Activated CD4-positive, CD25-positive, alpha-beta regulatory T cell treated with anti-CD3 and anti-CD28 coated beads, Interleukin-2, amount 50 U/mL, for 24 hours (primary cell): ENCODE measurements around the gene ACTL8.

Source experiments
- ATAC-seq, 2 donors: fragments of 150-1000 bp; cut with Tn5 transposase; one replicate each; pipeline ENCODE4 v1.10.0; 2021; ENCODE audit warnings: mild to moderate bottlenecking in 1 of 2, moderate library complexity in 1 of 2

The ACTL8 gene

DNA sequence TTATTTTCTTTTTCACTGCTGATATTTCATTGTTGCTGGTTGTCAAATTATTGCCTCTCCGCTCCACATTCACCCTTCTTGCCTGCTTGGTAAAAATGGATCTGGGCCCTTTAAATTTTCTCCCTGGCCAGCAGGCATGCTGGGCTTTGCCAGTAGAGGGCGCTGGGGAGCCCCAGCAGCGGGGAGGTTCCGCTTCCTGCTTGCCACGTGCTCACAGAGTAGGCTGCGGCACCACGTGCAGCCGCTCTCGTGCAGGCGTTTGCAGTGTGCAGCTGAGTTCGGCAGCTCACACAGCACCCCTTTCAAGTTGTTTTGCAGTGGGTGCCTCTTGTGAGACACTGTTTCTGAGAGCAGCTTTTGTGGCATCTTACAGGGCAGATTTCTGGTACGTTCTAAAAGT, at the start of gene ACTL8:
Gene ACTL8 (plus strand): TSS at position 214 of the 400 bp plus-strand sequence. CDS start 67,676 bp downstream, outside the sequence.
- ATAC-seq: no peak

DNA sequence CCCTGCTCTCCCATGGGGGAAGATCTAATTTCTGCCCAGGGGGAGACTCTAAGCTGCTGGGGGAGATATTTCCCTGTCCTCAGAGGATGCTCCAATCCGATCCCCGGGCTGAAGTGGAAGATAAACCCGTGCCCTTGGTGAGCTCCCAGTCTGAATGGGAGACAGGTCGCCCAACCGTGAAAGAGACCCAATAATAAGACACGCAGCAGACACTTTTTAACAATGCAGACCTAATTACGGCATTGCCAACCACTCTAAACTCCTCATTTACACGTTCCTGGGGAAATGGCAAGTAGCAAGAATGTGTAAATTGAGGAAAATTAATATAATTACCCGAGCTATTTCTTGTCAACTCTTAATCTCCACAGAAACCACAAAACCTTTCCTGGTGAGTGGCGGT, 48.7 kb upstream of the ACTL8 start:
- ATAC-seq: no peak

GRCh38 chr1:17709981-17710380, 45.2 kb upstream of the ACTL8 start:
- ATAC-seq: no peak

DNA sequence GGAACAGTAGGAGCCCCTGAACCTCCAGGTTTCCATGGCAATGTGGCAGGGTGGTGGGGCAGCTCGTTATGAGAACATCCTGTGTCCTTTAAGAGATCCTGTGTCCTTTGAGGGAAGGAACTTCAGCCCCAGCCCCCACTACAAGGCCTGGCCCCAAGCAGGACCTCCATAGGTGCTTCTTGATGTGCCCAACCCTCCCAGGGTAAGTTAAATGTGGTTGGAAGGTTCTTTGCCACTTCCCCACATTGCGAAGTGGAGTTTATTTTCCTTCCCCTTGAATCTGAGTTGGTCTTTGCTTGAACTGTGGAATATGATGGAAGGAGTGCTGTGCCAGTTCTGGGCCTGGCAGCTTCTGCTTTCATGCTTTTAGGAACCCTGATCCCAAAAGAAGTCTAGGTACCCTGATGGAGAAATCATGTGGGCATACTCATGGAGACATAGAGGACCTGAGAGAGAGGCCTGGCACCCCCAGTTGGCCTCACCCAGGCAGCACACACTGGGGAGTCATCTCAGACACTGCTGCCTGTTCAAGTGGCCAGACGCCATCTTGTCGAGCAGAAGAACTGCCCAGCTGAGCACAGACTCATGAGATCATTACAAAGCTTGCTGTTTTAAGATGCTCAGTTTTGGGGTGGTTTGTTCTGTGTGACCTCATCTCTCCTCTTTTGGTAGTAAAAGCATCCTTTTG, 44.1 kb upstream of the ACTL8 start:
- no peak for ATAC-seq

DNA sequence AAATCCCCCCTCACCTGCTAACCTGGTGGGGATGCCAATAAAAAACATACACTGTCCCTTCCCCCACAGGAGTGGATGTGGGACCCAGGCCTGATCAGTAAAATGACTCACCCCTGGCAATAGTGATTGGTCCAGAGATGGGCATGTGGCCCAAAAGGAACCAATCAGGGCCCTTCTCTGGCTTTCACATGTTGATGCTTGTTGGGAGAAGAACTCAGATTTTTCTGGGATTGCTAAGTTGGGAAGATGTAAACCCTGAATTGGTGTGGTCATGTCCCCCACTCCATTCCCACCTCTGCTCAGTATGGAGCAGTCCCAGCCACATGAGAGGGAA, 43.6 kb upstream of the ACTL8 start:
- no peak for ATAC-seq

DNA sequence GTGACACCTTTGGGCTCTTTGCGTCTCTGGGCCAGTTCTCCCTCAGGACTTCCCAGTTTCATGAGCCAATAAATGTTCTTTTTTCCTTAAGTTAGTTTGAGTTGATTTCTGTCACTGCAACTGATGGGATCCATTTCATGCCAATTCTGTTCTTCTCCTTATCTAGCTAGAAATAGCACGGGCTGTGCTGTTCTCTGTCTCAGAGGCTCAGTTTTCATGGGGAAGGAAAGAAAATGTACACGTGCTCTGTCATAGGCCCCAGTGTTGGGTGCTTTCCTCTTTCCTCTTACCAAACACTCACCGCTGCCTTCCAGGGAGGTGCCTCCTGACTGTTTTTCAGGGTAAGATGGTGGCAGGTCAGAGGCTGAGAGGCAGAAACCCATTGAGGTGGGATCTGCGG, 43.2 kb upstream of the ACTL8 start:
- no peak for ATAC-seq

DNA sequence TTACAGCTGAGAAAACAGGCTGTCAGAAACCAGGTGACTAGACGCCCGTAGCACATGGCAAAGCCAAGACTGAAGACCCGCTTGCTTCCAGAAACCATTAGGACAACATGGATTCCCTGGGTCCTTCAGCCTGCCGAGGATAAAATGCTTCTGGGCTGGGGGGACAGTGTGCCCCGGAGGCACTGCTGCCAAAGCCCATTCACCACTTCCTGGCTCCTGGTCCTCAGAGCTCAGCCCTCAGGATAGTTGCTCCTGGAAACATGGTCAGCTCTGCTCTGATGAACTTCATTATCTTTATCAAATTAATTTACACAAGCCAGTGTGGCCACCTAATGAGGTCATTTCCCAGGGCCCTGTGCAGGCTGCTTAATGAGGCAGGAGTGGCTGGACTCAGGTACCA, 41.1 kb upstream of the ACTL8 start:
- no peak for ATAC-seq

- no peak for ATAC-seq
Measured at GRCh38 chr1:17717594-17718535, 37.3 kb upstream of the ACTL8 start.

DNA sequence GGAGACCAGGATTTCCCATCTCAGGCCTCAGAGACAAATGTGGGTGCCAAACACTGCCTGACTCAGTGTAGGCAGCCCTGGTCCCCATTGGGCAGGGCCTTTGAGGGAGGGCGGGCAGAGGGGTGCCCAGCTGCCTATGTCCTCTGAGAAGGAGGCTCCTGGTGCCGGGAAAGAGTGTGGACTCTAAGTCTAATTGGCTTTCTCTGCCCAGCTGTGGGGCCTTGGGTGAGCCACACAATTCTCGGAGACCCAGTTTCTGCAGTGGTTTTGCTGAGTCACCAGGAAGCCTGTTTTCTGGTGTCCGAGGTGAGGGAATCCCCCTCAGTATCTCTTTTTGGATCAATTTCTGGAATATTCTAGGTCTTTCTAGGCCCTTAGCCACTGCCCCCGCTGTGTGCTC, 35.3 kb upstream of the ACTL8 start:
- no peak for ATAC-seq

GRCh38 chr1:17721444-17721843, 33.7 kb upstream of the ACTL8 start:
- ATAC-seq: no peak

DNA sequence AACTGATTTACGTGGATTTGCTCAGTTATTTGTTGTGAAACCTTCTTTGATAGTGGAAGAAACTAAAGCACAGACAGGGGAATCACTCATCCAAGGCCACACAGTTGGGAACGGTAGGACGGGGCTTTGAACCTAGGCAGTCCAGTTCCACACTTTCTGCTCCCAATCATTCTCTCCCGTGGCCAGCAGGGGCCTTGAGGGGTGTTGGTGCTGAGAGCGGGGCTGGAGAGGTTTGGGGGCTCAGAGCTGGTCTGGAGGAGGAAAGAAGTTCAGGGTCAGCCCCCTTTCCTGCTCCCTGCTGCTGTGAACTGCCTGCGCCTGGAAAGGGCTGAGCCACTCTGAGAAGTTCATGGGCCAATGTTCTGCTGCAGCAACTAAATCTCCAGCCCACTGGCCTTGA, 31.4 kb upstream of the ACTL8 start:
- no peak for ATAC-seq

DNA sequence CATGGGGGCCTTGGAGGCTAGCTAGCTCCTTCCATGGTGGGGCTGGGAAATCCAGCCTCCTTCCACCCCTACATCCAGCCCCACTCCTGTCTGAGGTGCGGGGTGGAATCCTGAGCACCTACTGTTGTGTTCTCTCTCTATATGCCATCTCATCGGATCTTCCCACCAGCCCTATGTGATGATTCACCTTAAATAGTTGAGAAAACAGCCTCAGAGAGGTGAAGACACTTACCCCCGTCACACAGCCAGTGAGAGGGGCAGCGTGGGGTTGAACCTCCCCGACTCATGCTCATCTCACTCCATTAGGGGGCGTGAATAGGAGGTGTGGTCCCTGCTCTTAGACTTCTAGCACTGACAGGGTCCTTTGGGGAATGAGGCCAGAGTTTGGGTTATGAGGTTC, 31.0 kb upstream of the ACTL8 start:
- ATAC-seq: no peak

- no peak for ATAC-seq
Measured at GRCh38 chr1:17725084-17725719, 29.9 kb upstream of the ACTL8 start.

GRCh38 chr1:17725811-17726582, 29.1 kb upstream of the ACTL8 start:
- no peak for ATAC-seq

DNA sequence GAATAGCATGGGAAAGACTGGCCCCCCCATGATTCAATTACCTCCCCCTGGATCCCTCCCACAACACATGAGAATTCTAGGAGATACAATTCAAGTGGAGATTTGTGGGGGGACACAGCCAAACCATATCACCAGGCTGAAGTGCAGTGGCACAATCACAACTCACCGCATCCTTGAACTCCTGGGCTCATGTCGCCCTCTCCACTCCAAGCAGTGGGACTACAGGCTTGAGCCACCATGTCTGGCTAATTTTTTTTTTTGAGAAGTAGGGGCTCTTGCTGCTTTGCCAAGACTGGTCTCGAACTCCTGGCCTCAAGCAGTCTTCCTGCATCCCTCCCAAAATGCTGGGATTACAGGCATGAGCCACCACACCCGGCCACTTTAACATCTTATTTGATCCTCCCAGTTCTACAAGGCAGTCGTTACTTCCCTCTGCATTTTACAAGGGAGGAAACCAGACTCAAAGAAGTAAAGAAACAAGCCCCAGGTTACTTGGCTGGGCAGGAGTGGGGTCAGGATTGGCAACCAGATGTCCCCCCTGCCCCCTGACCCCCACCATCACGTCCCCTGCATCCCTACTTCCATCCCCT, 26.9 kb upstream of the ACTL8 start:
- no peak for ATAC-seq

DNA sequence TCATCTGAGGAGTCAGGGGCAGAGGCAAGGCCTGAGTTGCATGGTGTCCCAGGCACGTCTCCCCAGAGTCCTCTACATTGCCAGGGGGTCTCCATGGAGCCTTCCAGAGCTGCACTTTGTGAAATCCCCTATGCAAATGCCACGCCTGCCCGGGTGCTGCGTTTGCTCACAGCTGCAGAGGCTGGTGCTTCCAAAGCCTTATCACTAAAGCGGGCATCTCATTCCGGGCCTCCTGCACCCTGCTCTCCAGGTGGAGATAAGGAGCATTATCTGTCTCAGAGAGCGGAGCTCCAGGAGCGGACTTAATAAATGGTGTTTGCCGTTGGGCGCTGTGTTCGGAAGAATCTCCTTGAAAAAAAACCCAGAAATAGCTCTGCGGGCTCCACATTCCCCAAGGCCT, 25.9 kb upstream of the ACTL8 start:
- no peak for ATAC-seq

DNA sequence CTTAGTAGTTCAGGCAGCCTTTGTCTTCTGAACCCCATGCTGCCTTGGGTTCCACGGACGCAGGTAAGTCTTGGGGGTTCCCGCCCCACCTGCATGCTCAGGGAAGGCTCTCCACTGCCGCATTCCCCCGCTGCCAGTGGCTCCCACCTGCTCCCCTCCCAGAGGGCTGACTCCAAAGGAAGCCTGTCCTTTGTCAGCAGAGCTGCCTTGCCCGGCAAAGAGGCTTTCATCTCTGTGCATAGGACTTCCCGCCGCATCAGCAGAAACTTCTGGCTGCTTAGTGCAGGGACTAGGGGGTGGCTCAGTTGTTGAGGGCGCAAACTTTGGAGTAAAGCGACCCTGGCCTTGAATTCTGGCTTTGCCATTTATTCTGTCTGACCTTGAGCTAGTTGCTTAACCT, 25.2 kb upstream of the ACTL8 start:
- ATAC-seq: no peak

DNA sequence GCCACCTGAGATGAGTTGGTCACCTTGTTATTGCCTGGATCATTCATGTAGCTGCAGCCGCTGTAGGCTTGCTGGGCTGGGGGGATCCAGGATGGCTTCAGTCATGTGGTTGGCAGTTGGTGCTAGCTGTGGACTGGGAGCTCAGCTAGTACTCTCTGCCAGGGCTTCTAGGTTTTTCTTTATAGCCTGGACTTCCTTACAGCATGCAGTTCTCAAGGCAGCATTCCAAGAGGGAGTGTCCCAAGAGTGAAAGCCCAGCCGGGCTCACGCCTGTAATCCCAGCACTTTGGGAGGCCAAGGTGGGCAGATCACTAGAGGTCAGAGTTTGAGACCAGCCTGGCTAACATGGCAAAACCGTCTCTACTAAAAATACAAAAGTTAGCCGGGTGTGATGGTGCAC, 23.7 kb upstream of the ACTL8 start:
- ATAC-seq: no peak

GRCh38 chr1:17732475-17732874, 22.7 kb upstream of the ACTL8 start:
- no peak for ATAC-seq

DNA sequence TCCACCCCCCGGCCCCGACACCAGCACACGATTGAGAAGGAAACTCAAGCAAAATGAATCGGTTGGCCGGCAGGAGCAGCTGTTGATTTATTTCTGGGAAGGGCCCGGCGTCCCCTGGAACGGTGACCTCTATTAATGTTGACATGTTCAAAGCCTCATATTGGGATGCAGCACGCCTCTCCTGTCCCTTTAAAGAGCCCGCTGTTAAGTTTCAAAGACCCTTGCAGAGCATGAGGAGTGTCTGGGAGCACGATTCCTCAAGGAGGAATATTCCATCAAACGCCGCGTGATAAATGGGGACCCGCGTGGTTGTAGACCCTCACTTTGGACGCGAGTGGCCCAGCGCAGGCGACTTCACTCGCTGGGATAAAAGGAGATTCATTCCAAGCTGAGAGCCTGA, 21.5 kb upstream of the ACTL8 start:
- ATAC-seq: no peak

- no peak for ATAC-seq
Measured at GRCh38 chr1:17734609-17735008, 20.5 kb upstream of the ACTL8 start.

DNA sequence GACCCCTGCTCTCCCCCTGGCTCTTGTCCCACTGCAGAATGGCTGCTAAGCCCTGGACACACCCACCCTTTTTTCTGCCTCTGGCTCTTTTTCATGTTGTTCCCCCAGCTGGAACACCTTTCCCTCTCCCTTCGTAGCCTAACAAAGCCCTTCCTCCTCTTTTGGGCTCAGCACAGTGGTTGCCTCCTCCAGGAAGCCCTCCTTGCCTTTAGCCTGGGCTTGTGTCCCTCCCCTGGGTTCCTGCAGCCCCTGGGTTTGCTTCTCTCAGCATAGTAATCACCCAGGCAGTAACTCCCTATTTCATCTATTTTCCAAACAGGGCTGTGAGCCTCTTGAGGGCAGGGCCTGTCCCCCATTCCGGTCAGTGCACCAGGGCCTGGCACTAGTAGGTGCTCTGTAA, 19.8 kb upstream of the ACTL8 start:
- no peak for ATAC-seq

DNA sequence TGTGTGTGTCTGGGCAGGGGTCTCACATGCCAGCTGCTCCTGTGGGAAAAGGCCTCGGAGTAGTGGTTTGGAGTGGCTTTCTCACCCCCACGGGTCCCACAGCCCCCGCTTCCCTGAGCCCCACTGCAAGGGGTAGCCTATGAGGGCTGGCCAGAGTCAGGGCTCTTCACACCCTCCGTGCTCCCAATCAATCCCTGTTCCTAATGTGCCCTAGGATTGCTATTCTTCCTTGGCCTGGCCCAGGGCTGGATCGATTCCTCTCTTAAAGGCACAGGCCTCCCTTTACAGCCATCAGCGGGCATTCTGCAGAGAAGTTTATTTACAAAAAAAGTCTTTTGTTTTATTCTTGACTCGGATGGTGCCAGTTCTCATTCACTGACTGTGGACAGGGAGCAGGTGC, 19.3 kb upstream of the ACTL8 start:
- no peak for ATAC-seq
